NCI-H146 treated with DMSO at 0.1 percent for 48 hours (cell line): Measurements from ENCODE around the gene SLC66A2.

Source experiments
- DNase-seq: peaks from one replicate; lab custom pipeline; 2025; ENCODE audit not compliant: unreplicated experiment; lab: John Stamatoyannopoulos, UW

SLC66A2 gene

GRCh38 chr18:79921984-79922965 lies 29.2 kb downstream of the SLC66A2 start:
- DNase-seq, result no peak

- DNase-seq, result no peak
Observed at GRCh38 chr18:79919089-79919488, 32.4 kb downstream of the SLC66A2 start.

- DNase-seq, result no peak
Observed at GRCh38 chr18:79918615-79919011, 32.8 kb downstream of the SLC66A2 start.

GRCh38 chr18:79917853-79918614 lies 33.4 kb downstream of the SLC66A2 start:
- DNase-seq, result no peak

- DNase-seq, result no peak
Observed at GRCh38 chr18:79917169-79917852, 34.1 kb downstream of the SLC66A2 start.

GRCh38 chr18:79916546-79917168 lies 34.8 kb downstream of the SLC66A2 start:
- no peak for DNase-seq

GRCh38 chr18:79916128-79916494 lies 35.3 kb downstream of the SLC66A2 start:
- no peak for DNase-seq

GRCh38 chr18:79915161-79916127 lies 36.0 kb downstream of the SLC66A2 start:
- DNase-seq, result no peak

GRCh38 chr18:79914614-79915160 lies 36.8 kb downstream of the SLC66A2 start:
- DNase-seq, result no peak

GRCh38 chr18:79912994-79913831 lies 38.2 kb downstream of the SLC66A2 start:
- DNase-seq, result no peak

GRCh38 chr18:79912409-79912991 lies 39.0 kb downstream of the SLC66A2 start:
- DNase-seq, result no peak

- no peak for DNase-seq
Observed at GRCh38 chr18:79911344-79912270, 39.8 kb downstream of the SLC66A2 start.

- DNase-seq, result no peak
Observed at GRCh38 chr18:79910563-79911343, 40.7 kb downstream of the SLC66A2 start.

GRCh38 chr18:79906706-79907105 lies 44.7 kb downstream of the SLC66A2 start:
- no peak for DNase-seq

- DNase-seq, result no peak
Observed at GRCh38 chr18:79905993-79906392, 45.5 kb downstream of the SLC66A2 start.

- no peak for DNase-seq
Observed at GRCh38 chr18:79905389-79905911, 46.0 kb downstream of the SLC66A2 start.
